HUES6 (cell line): ENCODE data around the gene PDE4D.

Experiments
- H3K27ac ChIP-seq: 2 replicates; pipeline ENCODE4 v1.7.0; 2013; ENCODE audit warnings: low read depth, mild to moderate bottlenecking, low read length, inconsistent platforms
- H3K27me3 ChIP-seq: 2 replicates; pipeline ENCODE4 v1.6.1; 2013; ENCODE audit warnings: low read length; ENCODE audit not compliant: control insufficient read depth, insufficient read depth
- H3K36me3 ChIP-seq: 2 replicates; pipeline ENCODE4 v1.6.1; 2013; ENCODE audit warnings: low read length; ENCODE audit not compliant: control insufficient read depth, insufficient read depth
- H3K4me1 ChIP-seq: 2 replicates; pipeline ENCODE4 v1.6.1; 2013; ENCODE audit warnings: low read length; ENCODE audit not compliant: control insufficient read depth, insufficient read depth
- H3K4me3 ChIP-seq: 2 replicates; pipeline ENCODE4 v1.5.1; 2013; ENCODE audit warnings: low read depth, low read length
- H3K9ac ChIP-seq: one replicate; pipeline ENCODE4 v1.6.1; 2013; ENCODE audit warnings: mild to moderate bottlenecking, low read length
- H3K9me3 ChIP-seq: 2 replicates; pipeline ENCODE4 v1.6.1; 2013; ENCODE audit warnings: low read depth, low read length; ENCODE audit not compliant: control insufficient read depth, insufficient read depth

Gene PDE4D

DNA sequence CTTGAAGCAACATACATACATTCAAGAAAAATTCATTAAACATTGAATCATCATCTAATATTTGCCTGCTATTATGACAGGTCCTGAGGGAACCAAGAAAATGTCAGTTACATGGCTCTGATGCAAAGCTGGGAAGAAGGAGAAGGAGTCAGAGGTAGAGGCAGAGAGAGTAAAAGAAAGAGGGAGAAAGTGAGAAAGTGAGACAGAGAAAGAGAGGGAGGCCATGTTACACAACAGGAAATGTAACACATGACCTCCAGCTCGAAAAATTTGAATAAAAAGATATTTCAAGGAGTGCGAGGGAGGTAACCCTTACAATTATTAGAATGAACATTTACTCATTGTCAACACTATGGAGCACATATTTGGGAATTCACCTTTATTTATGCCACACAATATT is 189.7 kb downstream of the PDE4D start:
- no peak overlapping the region for H3K9ac ChIP-seq
- no peak overlapping the region for H3K4me3 ChIP-seq
- H3K36me3 ChIP-seq: no peaks in the 10 kb centered on the region
- H3K9me3 ChIP-seq: no peaks in the 10 kb centered on the region
- peaks cover 23% of the 10 kb centered on the region for H3K4me1 ChIP-seq
- no peak overlapping the region for H3K27ac ChIP-seq
- H3K27me3 ChIP-seq: no peaks in the 10 kb centered on the region

DNA sequence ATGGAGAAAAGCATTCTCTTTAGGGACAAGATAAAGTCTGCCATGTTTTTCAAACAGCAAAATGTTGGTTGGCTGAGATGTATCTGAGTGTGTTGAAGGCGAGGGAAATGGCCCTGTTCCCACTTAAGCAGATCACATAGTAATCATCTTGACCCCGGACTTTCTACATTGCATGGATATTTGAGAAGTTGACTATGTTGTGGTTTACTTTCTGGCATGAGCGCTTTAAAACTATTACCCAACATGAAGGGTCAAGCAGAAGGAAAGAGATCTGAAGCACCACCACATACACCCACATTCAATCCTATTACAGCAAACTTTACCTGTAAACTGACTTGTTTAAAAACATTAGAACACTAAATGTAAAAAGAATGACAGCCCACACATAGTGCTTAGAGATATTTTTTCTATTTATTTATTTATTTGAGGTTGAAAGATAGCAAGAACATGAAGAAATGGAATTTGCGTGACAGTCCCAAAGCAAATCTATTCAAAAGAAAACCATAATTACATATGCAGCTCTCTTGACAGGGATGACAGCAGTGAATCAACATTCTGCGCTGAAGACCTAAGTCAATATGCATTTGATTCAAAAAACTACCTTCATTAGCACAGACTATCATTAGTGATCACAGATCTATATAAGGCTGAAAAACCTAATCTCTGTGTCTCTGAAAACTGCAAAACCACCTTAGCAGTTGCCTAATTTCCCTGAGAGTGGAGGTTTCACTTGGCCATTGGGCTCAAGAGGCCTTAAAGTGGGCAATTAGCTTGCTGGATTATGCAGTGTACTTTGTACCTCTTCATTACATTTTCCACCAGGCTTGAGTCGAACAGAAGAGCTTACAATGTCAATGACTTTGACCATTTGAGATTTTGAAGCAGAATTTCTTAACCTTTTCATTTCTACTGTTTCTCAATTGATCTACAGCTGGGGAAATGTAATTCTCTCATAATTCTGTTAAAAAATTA is 195.0 kb downstream of the PDE4D start:
- no peaks in the 10 kb centered on the region; the same call in 1 of the 2 replicates for H3K36me3 ChIP-seq
- H3K27me3 ChIP-seq: no peaks in the 10 kb centered on the region
- H3K27ac ChIP-seq: no peak overlapping the region
- peaks cover 3% of the 10 kb centered on the region; the same call in 1 of the 2 replicates for H3K9me3 ChIP-seq
- peaks cover 6% of the 10 kb centered on the region; the same call in 1 of the 2 replicates for H3K4me1 ChIP-seq
- no peak overlapping the region for H3K9ac ChIP-seq
- no peak overlapping the region for H3K4me3 ChIP-seq

DNA sequence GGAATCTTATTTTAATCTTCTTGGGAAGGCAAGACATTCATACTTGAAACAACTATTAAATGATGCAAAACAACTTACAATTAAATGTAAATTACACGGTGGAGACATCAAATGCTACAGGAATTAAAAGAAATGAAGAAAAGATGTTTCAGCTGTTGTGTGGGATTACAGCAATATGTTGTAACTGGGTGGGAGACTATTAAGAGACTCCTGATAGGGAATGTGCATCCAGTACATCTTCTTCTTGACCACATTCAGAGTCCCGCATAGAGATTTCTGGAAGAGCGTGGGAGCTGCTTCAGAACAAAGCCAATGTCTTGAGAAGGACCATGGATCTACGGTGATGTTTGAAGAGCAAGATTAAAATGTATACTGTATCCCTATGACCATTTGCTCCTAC is 199.1 kb downstream of the PDE4D start:
- H3K27ac ChIP-seq: no peak overlapping the region
- H3K9me3 ChIP-seq: peaks cover 3% of the 10 kb centered on the region; the same call in 1 of the 2 replicates
- H3K4me3 ChIP-seq: no peak overlapping the region
- H3K36me3 ChIP-seq: no peaks in the 10 kb centered on the region; the same call in 1 of the 2 replicates
- H3K4me1 ChIP-seq: peaks cover 6% of the 10 kb centered on the region; the same call in 1 of the 2 replicates
- H3K27me3 ChIP-seq: no peaks in the 10 kb centered on the region
- H3K9ac ChIP-seq: no peak overlapping the region

DNA sequence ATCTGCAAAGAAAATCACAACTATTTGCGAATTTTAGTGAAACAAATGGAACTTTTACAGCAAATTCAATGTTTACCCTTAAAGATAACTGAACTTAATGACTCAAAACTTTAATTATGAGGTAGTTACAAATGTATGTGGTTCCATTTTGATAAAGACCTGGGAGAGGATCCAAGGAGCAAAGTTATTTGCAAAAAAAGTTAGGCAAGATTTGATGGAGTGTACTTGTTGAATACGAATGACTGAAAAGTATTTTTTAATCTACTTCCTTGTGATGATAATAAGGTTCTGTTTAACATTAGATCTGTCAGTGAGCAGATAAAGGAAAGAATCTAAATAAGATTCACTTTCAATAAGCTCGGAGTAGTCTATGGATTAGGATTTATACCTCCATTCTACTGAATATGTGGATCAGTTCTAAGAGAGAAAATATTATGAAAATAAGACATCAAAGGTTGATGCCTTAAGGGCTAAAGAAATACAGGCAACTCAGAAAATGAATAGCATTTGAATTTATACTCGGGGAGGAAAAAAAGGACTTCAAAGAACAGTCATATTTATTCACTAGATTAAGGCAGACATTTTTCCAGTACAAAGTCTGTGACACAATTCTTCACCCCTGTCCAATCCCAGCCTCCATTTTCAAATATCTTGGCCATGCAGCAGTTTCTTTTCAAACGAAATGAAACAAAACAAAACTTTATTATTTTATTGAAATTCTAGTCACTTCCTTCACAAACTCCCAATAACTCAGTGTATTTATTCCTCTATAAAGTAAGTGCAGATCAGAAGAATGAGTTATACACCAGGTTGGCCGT is 199.8 kb downstream of the PDE4D start:
- Histone ChIP-seq H3K4me3 (no peak overlapping the region), H3K27ac (no peak overlapping the region), H3K9me3 (peaks cover 3% of the 10 kb centered on the region; the same call in 1 of the 2 replicates), H3K4me1 (peaks cover 6% of the 10 kb centered on the region; the same call in 1 of the 2 replicates), H3K27me3 (no peaks in the 10 kb centered on the region), H3K36me3 (no peaks in the 10 kb centered on the region; the same call in 1 of the 2 replicates), H3K9ac (no peak overlapping the region)

DNA sequence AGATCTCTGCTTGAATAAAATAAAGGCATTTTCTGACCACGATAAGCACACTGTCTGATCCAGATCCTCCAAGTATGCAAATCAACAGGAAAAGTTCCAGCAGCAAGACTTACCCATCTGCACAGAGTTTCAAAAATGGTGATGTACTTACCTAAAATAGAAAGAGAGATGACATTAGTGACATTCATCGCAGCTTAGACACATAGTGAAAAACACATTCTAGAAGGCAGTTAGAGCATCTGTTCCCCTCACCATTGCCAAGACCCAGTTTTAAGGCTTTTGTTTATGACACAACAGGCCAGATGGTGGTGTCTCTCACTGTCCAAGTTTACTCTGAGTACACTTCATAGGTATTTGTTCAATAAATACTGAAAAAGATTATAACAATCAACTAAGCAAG is 207.7 kb downstream of the PDE4D start:
- Histone ChIP-seq H3K4me1 (no peaks in the 10 kb centered on the region; the same call in 1 of the 2 replicates), H3K27me3 (no peaks in the 10 kb centered on the region), H3K36me3 (no peaks in the 10 kb centered on the region), H3K4me3 (no peak overlapping the region), H3K27ac (no peak overlapping the region), H3K9me3 (no peaks in the 10 kb centered on the region), H3K9ac (no peak overlapping the region)

DNA sequence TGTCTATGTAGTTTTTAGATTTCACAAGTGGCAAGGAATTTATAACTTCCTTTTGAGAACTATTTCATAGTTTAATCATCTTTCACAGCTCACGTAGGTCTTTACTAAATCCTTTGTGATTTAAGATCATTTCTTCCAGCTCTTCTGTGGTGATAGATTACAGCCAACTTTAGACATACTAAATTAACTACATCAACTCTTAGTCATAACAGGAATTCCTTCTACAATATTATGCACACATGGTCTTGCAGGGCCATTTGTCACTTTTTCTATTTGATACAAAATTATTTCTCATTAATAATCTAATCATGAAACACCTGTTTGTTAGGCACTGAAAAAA is 208.4 kb downstream of the PDE4D start:
- H3K9ac ChIP-seq: no peak overlapping the region
- no peaks in the 10 kb centered on the region for H3K36me3 ChIP-seq
- H3K27ac ChIP-seq: no peak overlapping the region
- no peaks in the 10 kb centered on the region for H3K27me3 ChIP-seq
- H3K9me3 ChIP-seq: no peaks in the 10 kb centered on the region
- H3K4me1 ChIP-seq: no peaks in the 10 kb centered on the region; the same call in 1 of the 2 replicates
- no peak overlapping the region for H3K4me3 ChIP-seq

DNA sequence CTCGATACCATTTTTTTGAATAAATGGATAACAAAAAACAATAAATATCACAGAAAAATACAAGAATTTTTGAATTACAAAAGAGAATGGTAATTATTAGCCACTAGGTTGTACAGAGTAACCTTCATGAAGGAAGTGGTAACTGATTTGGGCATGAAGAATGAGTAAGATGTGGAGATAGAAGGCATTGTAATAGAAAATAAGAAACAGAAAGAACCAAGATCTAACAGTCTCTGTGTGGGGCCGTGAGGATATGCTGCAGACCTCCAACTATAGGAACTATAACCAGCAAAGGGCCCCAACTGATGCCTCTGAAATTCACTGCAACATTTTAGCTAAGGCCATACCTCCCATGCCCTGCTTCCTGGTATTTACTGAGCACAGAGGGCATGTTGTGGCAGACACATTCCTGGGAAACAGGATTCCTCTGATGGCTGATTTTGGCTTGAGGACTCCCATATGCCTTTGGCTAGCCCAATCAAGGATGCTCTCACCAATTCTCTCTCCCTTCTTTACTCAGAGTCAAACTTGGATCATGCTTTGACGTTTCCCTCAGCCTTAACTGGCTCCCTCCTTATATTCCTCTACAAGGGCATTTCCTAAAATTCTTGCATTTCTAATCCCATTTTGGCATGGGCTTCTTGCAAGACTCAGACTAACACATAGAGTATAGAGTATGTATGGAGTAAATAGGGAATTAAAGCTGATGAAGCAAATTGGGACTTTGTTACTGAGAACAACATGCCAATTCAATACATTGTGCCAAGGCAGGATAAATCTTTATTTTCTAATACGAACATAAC is 208.9 kb downstream of the PDE4D start:
- Histone ChIP-seq H3K4me3 (no peak overlapping the region), H3K9ac (no peak overlapping the region), H3K9me3 (no peaks in the 10 kb centered on the region), H3K36me3 (no peaks in the 10 kb centered on the region), H3K27ac (no peak overlapping the region), H3K27me3 (no peaks in the 10 kb centered on the region), H3K4me1 (no peaks in the 10 kb centered on the region; the same call in 1 of the 2 replicates)

DNA sequence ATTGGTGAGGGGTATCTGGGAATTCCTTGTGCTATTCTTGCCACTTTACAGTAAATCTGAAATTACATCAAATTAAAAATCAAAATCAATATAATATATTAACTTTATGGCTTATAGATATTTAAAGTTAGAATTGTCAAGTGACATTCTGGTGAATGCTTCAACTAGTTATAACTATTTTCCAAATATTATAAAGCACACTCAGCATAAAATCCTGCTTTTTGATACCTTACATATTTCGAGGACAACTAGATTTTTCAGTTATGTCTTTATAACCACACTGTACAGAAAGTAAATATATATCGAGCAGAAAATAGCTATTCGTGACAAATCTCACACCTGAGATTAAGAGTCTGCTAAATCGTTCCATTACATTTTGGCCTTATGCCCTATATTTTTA is 210.2 kb downstream of the PDE4D start:
- Histone ChIP-seq H3K27me3 (no peaks in the 10 kb centered on the region), H3K27ac (no peak overlapping the region), H3K4me1 (no peaks in the 10 kb centered on the region; the same call in 1 of the 2 replicates), H3K4me3 (no peak overlapping the region), H3K36me3 (no peaks in the 10 kb centered on the region), H3K9ac (no peak overlapping the region), H3K9me3 (no peaks in the 10 kb centered on the region)

DNA sequence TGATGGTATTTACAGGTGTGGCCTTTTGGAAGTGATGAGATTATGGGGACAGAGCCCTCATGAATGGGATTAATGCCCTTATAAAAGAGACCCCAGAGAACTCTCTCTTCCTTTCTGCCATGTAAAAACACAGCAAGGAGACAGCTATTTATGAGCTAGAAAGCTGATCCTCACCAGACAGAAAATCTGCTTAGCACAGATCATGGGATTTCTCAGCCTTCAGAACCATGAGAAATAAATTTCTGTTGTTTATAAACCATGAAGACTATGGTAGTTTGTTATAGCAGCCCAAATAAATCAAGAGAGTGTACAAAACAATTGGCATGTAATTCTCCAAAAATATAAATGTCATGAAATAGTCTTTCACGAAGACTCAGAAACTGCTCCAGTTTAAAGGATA is 211.0 kb downstream of the PDE4D start:
- H3K9me3 ChIP-seq: no peaks in the 10 kb centered on the region
- no peak overlapping the region for H3K27ac ChIP-seq
- H3K27me3 ChIP-seq: no peaks in the 10 kb centered on the region
- H3K4me1 ChIP-seq: no peaks in the 10 kb centered on the region; the same call in 1 of the 2 replicates
- H3K36me3 ChIP-seq: no peaks in the 10 kb centered on the region
- H3K9ac ChIP-seq: no peak overlapping the region
- no peak overlapping the region for H3K4me3 ChIP-seq

DNA sequence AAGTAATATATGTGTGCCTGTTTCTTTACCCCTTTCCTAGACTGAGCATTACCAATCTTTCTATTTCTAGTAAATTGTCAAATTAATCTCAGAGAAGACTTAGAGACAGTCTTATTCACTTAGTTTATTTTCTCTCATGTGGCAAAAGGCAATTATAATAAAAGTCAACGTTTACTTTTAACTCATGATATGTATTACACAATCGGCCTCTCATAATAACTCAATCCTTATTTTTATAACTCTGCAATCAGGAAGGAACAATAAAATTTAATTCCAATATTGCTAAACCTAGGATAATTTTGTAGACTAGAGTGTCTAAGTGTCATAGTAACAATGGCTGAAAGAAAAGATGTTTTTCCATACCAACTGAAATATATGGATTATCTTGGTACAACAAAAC is 214.6 kb downstream of the PDE4D start:
- Histone ChIP-seq H3K27me3 (no peaks in the 10 kb centered on the region), H3K27ac (no peak overlapping the region), H3K9ac (no peak overlapping the region), H3K9me3 (no peaks in the 10 kb centered on the region), H3K4me3 (no peak overlapping the region), H3K36me3 (no peaks in the 10 kb centered on the region), H3K4me1 (no peaks in the 10 kb centered on the region)
